ENCODE measurements around the gene KCNK2.

Gene KCNK2

GRCh38 chr1:215095524-215095923 is 13.0 kb downstream of the KCNK2 start:
- DNase-seq = no peak

GRCh38 chr1:215101511-215101910 is 19.0 kb downstream of the KCNK2 start:
- no peak for DNase-seq

DNA sequence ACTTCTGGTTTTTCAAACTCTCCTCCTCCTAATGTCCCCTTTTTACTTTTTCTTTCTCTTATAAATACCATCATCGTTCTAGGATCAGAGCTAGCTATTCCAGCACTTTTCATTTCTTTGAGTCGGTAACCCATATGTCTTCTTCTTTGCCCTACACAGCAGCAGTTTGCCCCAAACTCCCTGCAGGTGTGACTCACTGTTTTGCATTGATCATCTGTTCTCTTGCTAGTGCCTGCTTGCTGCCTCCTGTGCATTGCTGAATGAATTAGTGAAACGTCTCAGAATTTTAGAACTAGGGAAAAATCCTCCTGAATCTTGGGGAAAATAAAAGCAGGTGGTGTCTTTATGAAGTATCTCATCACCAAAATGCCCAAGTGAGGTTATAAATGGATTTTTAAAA is 21.7 kb downstream of the KCNK2 start:
- no peak for DNase-seq

DNA sequence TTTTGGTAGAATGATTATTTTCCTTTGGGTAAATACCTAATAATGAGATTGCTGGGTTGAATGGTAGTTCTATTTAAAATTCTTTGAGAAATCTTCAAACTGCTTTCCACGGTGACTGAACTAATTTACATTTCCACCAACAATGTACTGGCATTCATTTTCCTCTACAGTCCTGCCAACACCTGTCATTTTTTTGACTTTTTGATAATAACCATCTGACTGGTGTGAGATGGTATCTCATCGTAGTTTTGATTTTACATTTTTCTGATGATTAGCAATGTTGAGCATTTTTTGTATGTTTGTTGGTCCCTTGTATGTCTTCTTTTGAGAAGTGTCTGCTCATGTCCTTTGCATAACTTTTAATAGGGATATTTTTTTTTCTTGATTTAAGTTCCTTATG is 23.5 kb downstream of the KCNK2 start:
- no peak for DNase-seq

DNA sequence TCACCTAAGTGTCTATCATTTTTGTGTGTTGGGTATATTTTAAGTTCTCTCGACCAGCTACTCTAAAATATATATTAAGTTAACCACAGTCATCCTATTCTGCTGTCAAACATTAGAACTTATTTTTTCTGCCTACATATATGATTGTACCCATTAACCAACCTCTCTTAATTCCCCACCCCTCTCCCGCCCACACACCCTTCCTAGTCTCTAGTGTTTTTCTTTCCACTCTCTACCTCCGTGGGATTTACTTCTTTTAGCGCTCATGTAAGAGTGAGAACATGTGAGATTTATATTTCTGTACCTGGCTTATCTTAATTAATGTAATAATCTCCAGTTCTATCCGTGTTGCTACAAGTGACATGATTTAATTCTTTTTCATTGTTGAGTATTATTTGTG is 26.6 kb downstream of the KCNK2 start:
- DNase-seq = no peak

DNA sequence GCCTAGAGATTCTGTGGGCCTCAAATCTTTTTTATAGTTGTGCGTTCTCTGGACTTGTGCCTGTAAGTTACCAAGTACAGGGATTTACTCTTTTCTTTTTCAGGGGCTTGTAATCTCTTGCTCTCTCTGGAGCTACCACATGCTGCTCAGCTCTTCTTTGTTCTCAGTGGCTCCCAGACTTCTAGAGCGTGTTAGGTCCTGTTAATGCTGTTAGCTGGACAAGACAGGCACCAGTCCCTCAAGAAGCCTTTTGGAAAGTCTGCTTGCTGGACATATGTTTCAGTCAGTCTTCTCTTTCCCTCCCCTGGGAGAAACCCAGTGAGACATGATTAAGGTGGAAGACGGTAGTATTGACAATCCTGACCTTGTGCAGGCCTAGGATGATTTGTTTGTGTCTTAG is 29.4 kb downstream of the KCNK2 start:
- DNase-seq = no peak

- no peak for DNase-seq
These were observed 31.2 kb downstream of the KCNK2 start for GRCh38 chr1:215113776-215114153.

DNA sequence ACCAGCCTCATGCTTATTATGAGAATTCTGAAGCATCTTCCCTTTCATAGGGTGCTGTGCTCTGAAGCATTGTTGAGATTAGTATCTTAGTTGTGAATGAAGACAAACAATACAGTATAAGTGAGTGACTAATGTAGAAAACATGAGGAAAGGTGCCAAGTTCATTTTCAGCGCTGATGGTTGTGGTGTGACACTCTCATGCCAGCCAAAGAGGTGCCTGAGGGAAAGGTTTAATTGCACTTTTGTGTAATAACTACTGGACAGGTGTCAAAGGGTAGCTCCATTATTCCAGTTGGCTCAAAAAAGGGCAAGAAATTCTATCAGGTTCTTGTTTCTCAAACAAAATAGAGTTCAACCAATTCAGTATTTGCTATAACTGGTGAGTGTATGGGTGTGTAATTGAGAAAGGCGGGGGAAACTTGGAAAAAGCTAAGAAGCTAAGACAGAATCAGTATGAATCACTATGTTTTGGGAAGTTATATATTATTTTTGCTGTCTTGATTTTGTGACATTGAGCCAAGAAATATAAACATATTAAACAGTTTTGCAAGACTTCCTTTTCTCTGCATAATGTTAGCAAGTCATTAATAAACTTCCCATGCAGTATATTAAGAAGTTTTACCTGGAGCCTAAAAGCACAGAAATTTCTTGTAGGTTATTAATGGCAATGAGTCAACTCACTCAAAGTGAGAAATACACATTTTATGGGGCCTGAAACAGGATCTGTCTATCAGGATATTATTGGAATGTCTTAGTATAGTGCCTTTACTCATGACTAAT is 31.8 kb downstream of the KCNK2 start:
- DNase-seq = no peak

GRCh38 chr1:215115760-215116159 is 33.2 kb downstream of the KCNK2 start:
- no peak for DNase-seq

DNA sequence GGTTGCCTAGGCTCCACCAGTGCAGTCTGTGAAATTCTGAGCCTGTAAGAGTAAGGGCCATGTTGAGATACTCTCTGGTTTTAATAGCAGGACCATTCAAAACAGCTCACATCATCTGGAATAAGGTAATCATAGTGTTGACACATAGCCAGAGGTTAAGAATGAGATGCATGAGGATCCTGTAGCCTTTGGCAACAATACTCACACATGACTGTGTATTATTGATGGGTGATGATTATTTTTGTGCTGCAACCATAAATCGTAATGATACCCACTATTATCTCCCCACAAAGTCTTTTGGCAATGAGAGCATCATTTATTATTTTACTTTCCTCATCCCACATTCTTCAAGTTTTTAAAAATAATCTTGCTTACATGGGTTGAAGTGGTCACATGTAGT is 35.5 kb downstream of the KCNK2 start:
- no peak for DNase-seq

- no peak for DNase-seq
These were observed 36.5 kb downstream of the KCNK2 start for GRCh38 chr1:215119056-215119455.

DNA sequence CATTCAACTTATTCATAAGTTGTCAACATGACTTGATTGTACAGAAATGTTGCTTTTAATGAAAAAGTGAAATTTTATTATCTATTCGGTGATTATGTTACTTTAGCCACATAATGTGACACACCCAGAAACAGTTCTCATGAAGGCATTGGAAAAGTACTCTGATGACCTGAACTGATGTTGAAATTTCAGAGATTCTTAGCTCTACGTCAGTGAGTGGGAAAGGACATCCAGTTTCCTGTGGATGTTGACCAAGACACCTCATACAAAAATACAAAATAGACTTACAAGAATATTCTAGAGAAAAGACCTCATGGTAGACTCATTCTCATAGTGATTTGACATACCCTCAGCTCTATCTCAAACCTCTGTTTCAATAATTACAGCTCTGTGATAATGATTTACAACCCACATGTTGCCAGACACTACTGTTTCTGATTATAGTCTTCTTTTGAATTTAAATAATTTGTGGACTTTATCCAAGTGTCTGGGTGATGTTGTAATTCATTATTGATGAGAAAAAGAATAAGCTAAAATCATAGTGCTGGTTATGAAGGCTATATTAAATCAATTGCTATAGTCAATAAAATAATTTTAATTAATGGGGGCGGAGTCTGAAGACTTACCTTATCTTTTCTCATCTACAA is 37.3 kb downstream of the KCNK2 start:
- no peak for DNase-seq

GRCh38 chr1:215128504-215128903 is 46.0 kb downstream of the KCNK2 start:
- no peak for DNase-seq

DNA sequence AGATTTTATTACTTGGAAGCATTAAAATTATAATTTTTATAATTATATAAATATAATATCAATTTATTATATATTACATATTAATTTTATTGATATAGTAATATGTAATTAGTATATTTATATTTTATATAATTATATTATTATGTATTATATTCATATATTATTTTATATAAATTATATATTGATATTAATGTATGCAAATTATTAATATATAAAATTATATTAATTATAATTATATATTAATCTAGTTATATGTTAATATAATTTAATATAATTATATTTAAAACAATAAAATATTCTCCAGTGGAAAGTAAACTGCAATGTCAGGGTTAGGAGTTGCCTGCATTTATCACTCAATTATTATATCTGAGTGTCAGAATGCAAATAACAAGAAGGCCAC is 48.8 kb downstream of the KCNK2 start:
- no peak for DNase-seq

DNA sequence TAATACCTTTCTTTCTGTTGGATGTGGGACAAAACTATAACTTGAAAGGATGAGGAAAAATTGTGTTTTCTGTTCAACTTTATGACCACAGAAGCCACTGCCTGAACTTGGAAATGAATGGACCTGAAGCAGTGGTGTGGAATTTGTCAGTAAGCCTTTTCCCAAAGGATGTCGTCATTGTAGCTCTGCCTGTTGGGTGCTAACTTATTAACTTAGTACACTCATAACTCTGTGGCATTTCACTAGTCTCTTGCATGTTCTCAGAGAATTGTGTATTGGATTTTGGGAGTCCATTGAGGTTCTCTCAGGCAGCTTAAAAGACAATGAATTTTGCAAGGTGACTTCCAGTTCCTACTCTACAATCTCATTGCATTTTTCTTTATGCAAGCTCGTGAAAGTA is 49.6 kb downstream of the KCNK2 start:
- DNase-seq = no peak

DNA sequence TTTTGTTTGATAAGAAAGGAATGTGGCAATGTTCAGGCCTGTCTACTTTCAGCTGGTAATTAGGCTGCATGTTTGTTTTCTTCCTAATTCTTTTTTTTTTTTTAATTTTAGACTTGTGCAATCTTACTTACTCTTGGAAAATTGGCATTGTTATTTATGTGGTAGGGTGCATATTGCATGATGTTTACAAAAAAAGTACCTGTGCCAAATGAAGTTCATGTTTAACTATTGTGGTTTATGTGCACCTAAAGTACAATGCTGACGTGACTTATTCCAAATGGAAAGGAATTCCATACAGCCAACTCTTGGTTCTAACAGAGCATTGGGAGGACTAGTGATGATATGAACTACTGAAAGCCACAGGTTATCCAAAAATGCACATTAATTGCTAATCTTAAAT is 51.0 kb downstream of the KCNK2 start:
- DNase-seq = no peak

GRCh38 chr1:215137985-215138384 is 55.4 kb downstream of the KCNK2 start:
- DNase-seq = no peak

DNA sequence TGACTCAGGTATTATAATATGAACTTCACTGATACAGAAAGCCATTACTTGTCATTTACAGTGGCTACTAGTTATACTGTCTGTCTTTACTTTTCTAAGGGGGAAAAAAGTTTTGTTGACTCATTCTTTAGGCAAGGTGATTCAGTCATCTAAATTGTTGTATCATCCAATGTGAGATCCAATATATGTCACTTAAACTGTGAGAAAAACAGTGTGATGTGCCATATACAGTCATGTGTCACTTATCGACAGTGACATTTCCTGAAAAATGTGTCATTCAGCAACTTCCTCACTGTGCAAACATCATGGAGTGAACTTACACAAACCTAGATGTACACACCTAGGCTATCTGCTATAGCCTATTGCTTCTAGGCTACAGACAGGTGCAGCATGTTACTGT is 57.6 kb downstream of the KCNK2 start:
- DNase-seq = no peak

DNA sequence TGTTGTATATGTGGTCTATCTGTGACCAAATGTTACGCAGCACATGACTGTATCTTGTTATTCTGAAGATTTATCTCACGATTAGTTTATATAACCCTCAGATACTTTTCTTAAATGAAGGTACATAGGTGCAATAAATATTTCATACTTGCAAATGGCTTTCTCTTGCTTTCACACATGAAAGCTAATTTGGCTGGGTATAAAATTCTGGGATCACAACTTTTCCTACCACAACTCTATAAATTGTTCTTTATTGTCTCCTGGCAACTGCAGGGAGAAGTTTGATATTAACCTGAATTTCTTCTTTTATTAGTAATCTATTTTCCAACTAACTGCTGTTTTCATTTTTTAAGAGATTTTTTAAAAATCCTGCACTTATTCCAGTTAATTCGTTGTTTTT is 58.9 kb downstream of the KCNK2 start:
- DNase-seq = no peak

DNA sequence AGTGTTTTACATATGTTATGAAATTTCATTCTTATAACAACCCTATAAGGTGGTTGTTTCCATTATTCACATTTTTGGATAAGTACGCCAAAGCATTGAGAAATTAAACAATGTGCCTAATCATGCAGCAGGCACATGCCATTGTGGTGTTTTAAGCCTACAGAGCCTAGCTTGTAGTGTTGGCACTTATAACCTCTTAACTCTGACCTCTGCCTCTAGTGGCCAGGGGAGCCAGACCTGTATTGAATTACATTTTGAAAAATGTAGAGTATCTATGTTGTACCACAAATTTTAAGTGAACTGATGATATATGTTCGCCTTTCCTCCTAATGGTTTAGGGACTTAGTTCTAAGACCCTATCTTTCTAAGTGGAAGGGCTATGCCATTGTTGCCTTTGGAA is 61.0 kb downstream of the KCNK2 start:
- DNase-seq = no peak

- no peak for DNase-seq
These were observed 63.9 kb downstream of the KCNK2 start for GRCh38 chr1:215146240-215146975.

DNA sequence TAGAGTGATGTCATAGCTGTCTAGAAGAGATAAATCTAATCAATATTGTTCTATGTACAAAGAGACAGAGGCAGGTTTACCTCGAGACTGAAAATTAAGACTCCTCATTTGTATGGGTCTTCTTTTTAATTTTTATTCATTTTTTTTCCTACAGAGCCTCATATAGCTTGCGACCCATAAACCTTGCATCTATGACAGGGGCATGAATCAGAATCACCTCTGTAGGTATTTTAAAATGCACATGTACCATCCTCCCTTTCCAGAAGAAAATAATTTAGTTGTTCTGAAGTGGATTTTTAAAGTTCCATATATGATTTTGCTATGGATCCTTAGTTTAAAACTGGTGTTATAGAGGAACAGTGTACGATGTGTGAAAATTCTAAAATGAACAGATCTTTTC is 64.5 kb downstream of the KCNK2 start:
- no peak for DNase-seq

GRCh38 chr1:215151841-215152549 is 69.5 kb downstream of the KCNK2 start:
- no peak for DNase-seq

GRCh38 chr1:215156232-215156631 is 73.7 kb downstream of the KCNK2 start:
- DNase-seq = no peak

All from NCI-H1417 treated with DMSO at 0.1 percent for 48 hours (cell line).